K562 (cell line): ENCODE data around the gene EXOC7. TPM values are rescaled to one million over a fixed set of nuclear protein-coding genes. Genes with fewer than 3 reads are reported as not detected.

Experiments
- ATAC-seq: fragments of 200-7000 bp; cut with Tn5 transposase; 3 replicates; pipeline ENCODE4 v1.9.1; 2020; ENCODE audit warnings: moderate library complexity
- BruUV-seq: library from RNA; stranded (reverse); fragments of 400-500 nt; replicated peaks from 2 replicates; lab custom pipeline; 2021; lab: Mats Ljungman, UMichigan
- CTCF ChIA-PET: fragments of 300-600 bp; formaldehyde crosslinking; extraction: SDS; loops from one replicate; lab custom pipeline; 2021; ENCODE audit warnings: low intra/inter-chr PET ratio; lab: Yijun Ruan, JAX
- POLR2A ChIA-PET: fragments of 300-600, 350-650 bp; sonication (Branson Sonifier 250); formaldehyde crosslinking; extraction: SDS; loops from one replicate; lab custom pipeline; 2021; ENCODE audit warnings: antibody characterized with exemption, inconsistent platforms; lab: Yijun Ruan, JAX
- DNase-seq, 4 experiments: peaks; one replicate each; pipeline versions ENCODE4 v3.0.0 to v3.0.0-alpha.2; 2011 to 2018; ENCODE audit warnings: low spot score in 3 of 4, mixed read lengths in 3 of 4; ENCODE audit errors: extremely low read depth in 1 of 4
- FAIRE-seq: peaks from 2 replicates; lab custom pipeline; 2011; peaks lifted over from hg19 to GRCh38; lab: Jason Lieb, UNC
- H2AFZ ChIP-seq: 2 replicates; pipeline ENCODE4 v1.6.0; 2011; ENCODE audit warnings: low read depth, low read length, control low read depth, inconsistent platforms
- H3K27ac ChIP-seq: fragments of 200-600 bp; 3 replicates; pipeline ENCODE4 v1.8.0; 2011; ENCODE audit warnings: low read depth, mild to moderate bottlenecking, control low read depth, inconsistent platforms, low read length, moderate library complexity, mixed read lengths; ENCODE audit errors: extremely low read depth
- H3K27me3 ChIP-seq, 2 experiments: fragments of 300-600 bp in 1 of 2; 2 replicates in 1 of 2; 3 replicates in 1 of 2; pipeline versions ENCODE4 v1.6.0 to v1.8.0; 2011; ENCODE audit warnings: inconsistent platforms in 2 of 2, low read length in 2 of 2, mild to moderate bottlenecking in 1 of 2, mixed read lengths in 1 of 2, moderate library complexity in 1 of 2; ENCODE audit not compliant: control insufficient read depth in 2 of 2, insufficient read depth in 2 of 2
- H3K36me3 ChIP-seq: fragments of 300-600 bp; 3 replicates; pipeline ENCODE4 v1.8.0; 2011; ENCODE audit warnings: mild to moderate bottlenecking, low read length, inconsistent platforms; ENCODE audit not compliant: control insufficient read depth, insufficient read depth
- H3K4me1 ChIP-seq, 2 experiments: fragments of 200-600 bp in 1 of 2; replicated peaks in 1 of 2; 2 replicates in 1 of 2; 3 replicates in 1 of 2; pipeline versions ENCODE4 v1.5.1 to v1.8.0; 2011; ENCODE audit warnings: inconsistent platforms in 2 of 2, low read length in 2 of 2, mild to moderate bottlenecking in 1 of 2, mixed read lengths in 1 of 2, moderate library complexity in 1 of 2; ENCODE audit not compliant: control insufficient read depth in 2 of 2, insufficient read depth in 2 of 2
- H3K4me2 ChIP-seq: 2 replicates; pipeline ENCODE4 v1.6.1; 2011; ENCODE audit warnings: low read length, control low read depth, inconsistent platforms, mixed read lengths; ENCODE audit not compliant: insufficient read depth
- H3K4me3 ChIP-seq: fragments of 200-600 bp; sonication (generic), shearing (Covaris generic); 2 replicates; pipeline ENCODE4 v1.5.1; 2016; ENCODE audit warnings: control low read depth, inconsistent platforms
- H3K79me2 ChIP-seq: fragments of 200-600 bp; 3 replicates; pipeline ENCODE4 v1.8.0; 2011; ENCODE audit warnings: low read length, inconsistent platforms; ENCODE audit not compliant: control insufficient read depth, insufficient read depth
- H3K9ac ChIP-seq, 2 experiments: 2 replicates each; pipeline versions ENCODE4 v1.6.0 to v1.6.1; 2011; ENCODE audit warnings: low read depth in 2 of 2, low read length in 2 of 2, control low read depth in 1 of 2, inconsistent platforms in 1 of 2, mild to moderate bottlenecking in 1 of 2, mixed read lengths in 1 of 2; ENCODE audit not compliant: insufficient read depth in 1 of 2
- H3K9me1 ChIP-seq: one replicate; pipeline ENCODE4 v1.6.0; 2011; ENCODE audit warnings: inconsistent platforms, mild to moderate bottlenecking, low read length, moderate library complexity; ENCODE audit not compliant: control insufficient read depth, insufficient read depth
- H3K9me3 ChIP-seq: replicated peaks from 2 replicates; pipeline ENCODE4 v1.5.1; 2011; ENCODE audit warnings: low read depth, low read length, inconsistent platforms; ENCODE audit not compliant: control insufficient read depth, insufficient read depth
- H4K20me1 ChIP-seq: replicated peaks from 2 replicates; pipeline ENCODE4 v1.6.1; 2011; ENCODE audit warnings: low read length, inconsistent platforms, mixed read lengths; ENCODE audit not compliant: control insufficient read depth, insufficient read depth
- BRCA1 ChIP-seq, 2 experiments: fragments of 450-650 bp in 1 of 2; sonication (generic) in 1 of 2; formaldehyde crosslinking in 1 of 2; IDR thresholded peaks; 2 replicates each; pipeline versions ENCODE4 v1.5.0 to v1.6.1; 2017 to 2020; ENCODE audit warnings: mild to moderate bottlenecking in 1 of 2, missing genetic modification reagents in 1 of 2
- NFIC ChIP-seq: fragments of 450-650 bp; IDR thresholded peaks from 2 replicates; pipeline ENCODE4 v1.6.1; 2017; ENCODE audit warnings: mild to moderate bottlenecking, inconsistent platforms
- SRSF7 ChIP-seq: fragments of 200-400 bp; formaldehyde crosslinking; optimal IDR thresholded peaks from 2 replicates; pipeline ENCODE3; 2017; ENCODE audit warnings: mild to moderate bottlenecking, low read depth, low read length
- WGBS: fragments of 100-300 bp; shearing (Covaris generic); methylation state at CpG from one replicate; pipeline ENCODE4 v1.1.6; 2016; ENCODE audit warnings: low coverage, mixed read lengths; ENCODE audit not compliant: insufficient coverage; ENCODE audit errors: missing lambda C conversion rate; 5-methylcytosine and 5-hydroxymethylcytosine counted together
- in situ Hi-C: fragments of 300-500 bp; cut with MboI; formaldehyde crosslinking; loops from 4 replicates; pipeline ENCODE4 v1.15.0; 2018; ENCODE audit warnings: inconsistent platforms, mixed read lengths
- intact Hi-C: fragments of 100-400 bp; cut with micrococcal nuclease; formaldehyde crosslinking; loops from 2 replicates; pipeline ENCODE4 v1.14.2; 2022
- polyA plus RNA-seq, 8 experiments: library from polyadenylated mRNA; depleted of rRNA in 4 of 8; stranded (reverse) in 5 of 8; unstranded in 3 of 8; fragments of >200 nt; fragmentation: Nextera tagmentation in 2 of 8; fragmentation: Illumina TruSeq in 1 of 8; extraction: Ambion mirVana in 2 of 8; extraction: Trizol in 1 of 8; gene quantifications; 2 replicates each; pipeline versions ENCODE4 v1.2.1 to v1.2.3, GENCODE V29; 2011 to 2014; ENCODE audit warnings: inconsistent platforms in 1 of 8, missing spikeins in 1 of 8
- total RNA-seq, 7 experiments: library from RNA; depleted of rRNA in 6 of 7; stranded (reverse); fragments of >200 nt in 6 of 7; fragmentation: Illumina TruSeq in 2 of 7; extraction: Trizol in 2 of 7; gene quantifications; 2 replicates each; pipeline versions ENCODE4 v1.2.1 to v1.2.3, GENCODE V29; 2011 to 2021; ENCODE audit warnings: low replicate concordance in 1 of 7

The EXOC7 gene
- total and polyA plus RNA-seq, 9 of the 15 experiments (the other 6 are each of a cell fraction or from before 2014, with no cell fraction given), result 18.6 to 57.0 (median 35.0) TPM

GRCh38 chr17:76076146-76076764 is 27.3 kb downstream of the EXOC7 start:
- Histone ChIP-seq H4K20me1 (peaks cover 12% of the 10 kb centered on the region; the same call in 1 of the 2 replicates), H3K4me3 (no peak overlapping the region), H3K27me3 (peaks cover 18 to 44% of the 10 kb centered on the region in 2 experiments; a peak in 4 of 5 replicates), H2AFZ (no peak overlapping the region), H3K9me1 (peaks cover 4% of the 10 kb centered on the region), H3K9me3 (no peaks in the 10 kb centered on the region), H3K4me1 (peaks cover 0 to 56% of the 10 kb centered on the region in 2 experiments; a peak in 3 of 5 replicates), H3K79me2 (peaks cover 18% of the 10 kb centered on the region), H3K4me2 (no peak overlapping the region), H3K36me3 (no peaks in the 10 kb centered on the region), H3K27ac (no peak overlapping the region), H3K9ac (no peak overlapping the region)
- BruUV-seq, result no TSS peak
- DNase-seq, result peak in 1 of 4 experiments; percentile 25
- ChIA-PET POLR2A (no interaction called here), CTCF (no interaction called here)
- in situ Hi-C loops (no loop called here), intact Hi-C loops (no loop called here)
- no peak for TF ChIP-seq SRSF7
- FAIRE-seq, result no peak
- 47% methylated on average over 37 of the region's 41 CpGs for WGBS
- no peak for ATAC-seq

GRCh38 chr17:76075364-76076145 is 28.0 kb downstream of the EXOC7 start:
- no peaks in the 10 kb centered on the region for H3K9me3 ChIP-seq
- DNase-seq, result no peak
- H3K27ac ChIP-seq, result no peak overlapping the region
- H3K27me3 ChIP-seq, result peaks cover 18 to 44% of the 10 kb centered on the region in 2 experiments; a peak in 4 of 5 replicates
- in situ Hi-C loops, result no loop called here
- H3K4me1 ChIP-seq, result peaks cover 5 to 57% of the 10 kb centered on the region in 2 experiments
- no peak for FAIRE-seq
- ATAC-seq, result no peak
- H2AFZ ChIP-seq, result no peak overlapping the region
- POLR2A ChIA-PET, result no interaction called here
- CTCF ChIA-PET, result no interaction called here
- no TSS peak for BruUV-seq
- H3K9me1 ChIP-seq, result peaks cover 4% of the 10 kb centered on the region
- intact Hi-C loops, result no loop called here
- no peak overlapping the region for H3K9ac ChIP-seq
- H3K4me2 ChIP-seq, result no peak overlapping the region
- 35% methylated on average over 39 of the region's 48 CpGs for WGBS
- no peak overlapping the region for H3K4me3 ChIP-seq
- peaks cover 5% of the 10 kb centered on the region; the same call in 2 of the 3 replicates for H3K36me3 ChIP-seq
- TF ChIP-seq NFIC (0 out of 2 replicates have a peak, but pooled peaks have one; percentile 15), BRCA1 (IDR thresholded peaks at IDR 0.05) (no peak), BRCA1 (CRISPR knock-in tag; IDR thresholded peaks at IDR 0.05) (no peak)
- TF ChIP-seq, all 486 proteins: peak for 1
- Histone ChIP-seq H4K20me1 (peaks cover 15% of the 10 kb centered on the region; the same call in 1 of the 2 replicates), H3K79me2 (peaks cover 25% of the 10 kb centered on the region)
